VCaP (cell line): Measurements from ENCODE around the gene SCAMP4.
"Not testable (repeated sequence)": the region's sequence is repeated elsewhere in the genome, so short reads cannot be mapped to it uniquely, and the experiment has no call there.

Source experiments
- H3K27ac ChIP-seq: fragments of 450-650 bp; 2 replicates; pipeline ENCODE4 v1.5.1; 2017
- TF ChIP-seq, protein P1 (sequence below): fragments of 450-650 bp; conservative IDR thresholded peaks from 2 replicates; pipeline ENCODE4 v1.5.1; 2017; ENCODE audit warnings: mild to moderate bottlenecking, moderate library complexity

The SCAMP4 gene

DNA sequence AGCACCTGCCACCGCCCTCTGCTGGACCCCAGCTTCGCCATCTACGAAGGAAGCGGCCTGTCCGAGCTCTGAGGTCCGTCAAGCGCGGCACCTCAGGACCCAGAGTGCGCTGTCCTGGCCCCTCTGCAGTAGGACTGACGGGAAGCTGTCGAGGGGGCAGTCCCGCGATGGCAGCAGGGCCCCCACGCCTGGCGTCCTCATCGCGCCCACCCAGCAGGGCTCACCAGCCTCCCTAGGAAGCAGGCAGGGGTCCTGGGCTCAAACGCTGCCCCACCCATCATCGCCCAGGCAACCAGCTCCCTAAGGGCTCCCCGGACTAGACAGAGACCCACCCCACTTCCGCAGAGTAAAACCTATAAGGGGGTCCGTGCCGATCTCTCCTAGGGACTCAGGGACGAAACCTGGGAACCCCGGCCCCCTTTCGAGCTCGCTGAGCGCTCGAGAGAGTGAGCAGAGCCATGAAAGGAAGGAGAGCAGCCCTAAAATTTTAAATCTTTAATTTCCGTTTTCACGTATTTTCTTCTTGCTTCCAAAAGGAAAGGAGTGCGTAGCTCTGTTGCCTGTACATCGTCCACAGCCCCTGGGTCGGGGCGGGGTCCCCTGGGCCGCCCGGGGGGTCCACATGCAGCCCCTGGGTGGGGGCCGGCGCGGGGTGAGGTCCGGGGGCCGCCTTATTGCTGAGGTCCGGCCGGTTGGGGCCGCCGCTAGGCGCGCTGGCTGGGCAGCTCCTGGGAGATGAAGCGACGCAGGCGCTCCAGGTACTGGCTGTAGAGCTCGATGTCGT lies 28.5 kb upstream of the SCAMP4 start:
- TF ChIP-seq, protein P1, sequence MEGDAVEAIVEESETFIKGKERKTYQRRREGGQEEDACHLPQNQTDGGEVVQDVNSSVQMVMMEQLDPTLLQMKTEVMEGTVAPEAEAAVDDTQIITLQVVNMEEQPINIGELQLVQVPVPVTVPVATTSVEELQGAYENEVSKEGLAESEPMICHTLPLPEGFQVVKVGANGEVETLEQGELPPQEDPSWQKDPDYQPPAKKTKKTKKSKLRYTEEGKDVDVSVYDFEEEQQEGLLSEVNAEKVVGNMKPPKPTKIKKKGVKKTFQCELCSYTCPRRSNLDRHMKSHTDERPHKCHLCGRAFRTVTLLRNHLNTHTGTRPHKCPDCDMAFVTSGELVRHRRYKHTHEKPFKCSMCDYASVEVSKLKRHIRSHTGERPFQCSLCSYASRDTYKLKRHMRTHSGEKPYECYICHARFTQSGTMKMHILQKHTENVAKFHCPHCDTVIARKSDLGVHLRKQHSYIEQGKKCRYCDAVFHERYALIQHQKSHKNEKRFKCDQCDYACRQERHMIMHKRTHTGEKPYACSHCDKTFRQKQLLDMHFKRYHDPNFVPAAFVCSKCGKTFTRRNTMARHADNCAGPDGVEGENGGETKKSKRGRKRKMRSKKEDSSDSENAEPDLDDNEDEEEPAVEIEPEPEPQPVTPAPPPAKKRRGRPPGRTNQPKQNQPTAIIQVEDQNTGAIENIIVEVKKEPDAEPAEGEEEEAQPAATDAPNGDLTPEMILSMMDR: peak; percentile 28; the same call in 1 of the 2 replicates

DNA sequence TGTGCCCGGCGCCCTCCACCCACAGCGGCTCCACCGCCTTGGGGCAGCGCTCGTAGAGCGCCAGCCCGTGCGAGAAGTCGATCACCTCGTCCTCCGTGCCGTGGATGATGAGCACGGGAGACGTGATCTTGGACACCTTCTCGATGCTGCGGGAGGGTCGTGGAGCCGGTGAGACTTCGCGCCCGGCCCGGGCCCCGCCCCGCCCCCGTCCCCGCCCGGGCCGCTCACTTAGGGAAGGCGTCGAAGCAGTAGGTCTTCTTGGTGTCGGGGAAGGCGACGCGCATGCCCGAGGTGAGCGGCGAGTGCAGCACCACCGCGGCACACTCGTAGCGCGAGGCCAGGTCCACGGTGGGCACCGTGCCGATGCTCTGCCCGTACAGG lies 27.9 kb upstream of the SCAMP4 start:
- not testable (repeated sequence) for H3K27ac ChIP-seq

More for the DNA sequence above, 28.5 kb upstream of the SCAMP4 start:
- H3K27ac ChIP-seq: peak overlapping the region; percentile 98

DNA sequence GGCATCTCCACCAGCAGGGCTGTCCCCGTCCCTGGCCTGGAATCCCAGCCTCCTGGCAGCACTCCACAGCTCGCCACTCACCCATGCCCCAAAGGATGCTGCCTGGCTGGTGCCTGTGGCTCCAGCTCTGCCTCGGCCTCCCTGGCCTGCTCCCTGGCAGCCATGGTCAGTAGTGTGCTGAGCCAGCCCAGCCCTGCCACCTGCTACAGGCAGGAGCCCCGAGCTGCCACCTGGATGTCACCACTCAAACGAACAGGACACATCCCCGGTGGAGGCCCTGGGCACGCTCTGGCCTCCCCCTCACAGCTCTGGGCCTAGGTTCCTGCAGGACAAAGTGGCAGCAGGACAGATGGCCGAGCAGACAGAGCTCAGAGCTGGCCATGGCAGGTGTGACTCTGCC lies 26.6 kb upstream of the SCAMP4 start:
- not testable (repeated sequence) for H3K27ac ChIP-seq

DNA sequence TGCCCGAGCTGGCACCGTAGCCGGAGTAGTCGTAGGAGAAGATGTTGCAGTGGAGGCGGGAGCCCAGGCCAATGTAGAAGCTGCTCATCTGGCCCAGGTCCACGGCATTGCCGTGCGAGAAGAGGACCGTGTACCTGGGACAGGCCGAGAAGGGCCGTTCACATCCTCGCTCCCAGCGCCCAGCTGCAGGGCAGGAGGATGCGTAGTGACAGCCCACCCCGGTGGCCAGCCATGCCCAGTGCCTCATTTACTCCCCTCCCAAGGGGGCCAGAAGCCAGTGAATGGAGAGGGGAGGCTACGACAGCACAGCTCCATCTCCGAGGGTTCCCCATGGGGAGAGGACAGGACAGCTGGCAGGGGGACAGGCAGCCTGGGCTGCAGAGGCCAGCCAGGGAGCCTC lies 25.2 kb upstream of the SCAMP4 start:
- not testable (repeated sequence) for H3K27ac ChIP-seq

DNA sequence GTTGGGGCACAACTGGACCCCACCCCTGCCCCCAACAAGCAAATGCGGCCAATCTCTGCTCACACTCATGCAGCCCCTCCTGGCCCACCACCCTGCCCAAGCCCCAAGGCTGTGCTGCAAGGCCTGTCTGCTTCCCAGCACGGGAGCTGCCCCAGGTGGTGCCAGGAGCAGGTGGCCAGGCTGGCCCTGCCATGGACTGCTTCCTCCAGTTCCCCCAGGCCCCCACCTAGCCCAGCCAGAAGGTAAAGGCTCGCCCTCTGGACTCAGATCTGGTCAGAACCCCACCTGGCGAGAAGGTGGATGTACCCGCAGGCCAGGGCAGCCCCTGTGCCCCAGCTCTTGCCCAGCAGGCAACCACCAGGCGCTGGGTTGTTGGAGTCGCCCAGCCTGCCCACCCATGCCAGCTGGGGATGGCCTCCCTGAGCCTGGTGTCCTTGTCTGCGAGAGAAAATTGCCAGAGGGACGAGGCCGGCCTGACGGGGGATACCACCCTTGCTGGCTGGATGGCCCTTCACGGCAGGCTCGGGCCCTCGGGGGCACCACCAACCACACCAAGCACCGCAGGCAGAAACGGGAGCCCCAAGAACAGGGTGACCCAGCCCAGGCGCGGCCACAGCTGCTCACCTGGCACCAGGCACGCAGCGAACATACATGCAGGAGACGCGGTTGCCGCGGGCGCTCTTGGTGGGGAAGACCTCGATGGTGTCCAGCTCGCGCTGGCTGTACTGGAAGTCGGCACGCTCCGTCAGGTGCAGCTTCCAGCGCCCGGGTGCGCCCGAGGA lies 24.4 kb upstream of the SCAMP4 start:
- TF ChIP-seq, protein P1: no peak
- no peak overlapping the region for H3K27ac ChIP-seq

DNA sequence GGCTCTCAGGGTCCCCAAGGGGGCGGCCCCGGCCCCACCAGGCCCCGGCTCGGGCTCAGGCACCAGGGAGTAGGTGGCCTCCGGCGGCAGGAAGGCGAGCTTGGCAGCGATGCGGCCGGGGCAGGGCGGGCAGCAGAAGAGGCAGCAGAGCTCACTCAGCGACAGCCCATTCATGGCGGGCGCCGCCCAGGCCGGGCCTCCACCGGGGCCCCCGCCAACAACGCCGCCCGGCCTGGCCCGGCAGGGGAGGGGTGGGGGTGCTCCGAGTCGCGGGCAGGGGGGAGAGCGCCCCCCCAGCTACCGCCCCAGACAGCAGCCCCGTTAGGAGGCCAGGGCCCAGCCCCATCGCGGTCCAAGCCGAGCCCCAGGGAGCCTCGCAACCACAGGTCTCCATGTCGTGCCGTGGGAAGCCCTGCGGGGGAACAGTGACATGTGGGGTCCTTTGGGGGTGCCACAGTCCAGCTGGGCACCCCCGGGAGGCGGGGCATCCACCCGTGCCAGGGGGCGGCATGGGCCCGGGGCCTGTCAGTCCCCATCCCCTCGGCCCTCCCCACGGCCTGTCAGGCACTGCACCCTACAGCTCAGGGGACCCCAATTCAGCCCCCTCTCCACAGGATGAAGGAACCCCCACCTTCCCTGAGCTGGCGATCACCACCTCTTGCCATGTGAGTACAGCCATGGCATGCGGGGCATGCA lies 23.7 kb upstream of the SCAMP4 start:
- not testable (repeated sequence) for H3K27ac ChIP-seq

DNA sequence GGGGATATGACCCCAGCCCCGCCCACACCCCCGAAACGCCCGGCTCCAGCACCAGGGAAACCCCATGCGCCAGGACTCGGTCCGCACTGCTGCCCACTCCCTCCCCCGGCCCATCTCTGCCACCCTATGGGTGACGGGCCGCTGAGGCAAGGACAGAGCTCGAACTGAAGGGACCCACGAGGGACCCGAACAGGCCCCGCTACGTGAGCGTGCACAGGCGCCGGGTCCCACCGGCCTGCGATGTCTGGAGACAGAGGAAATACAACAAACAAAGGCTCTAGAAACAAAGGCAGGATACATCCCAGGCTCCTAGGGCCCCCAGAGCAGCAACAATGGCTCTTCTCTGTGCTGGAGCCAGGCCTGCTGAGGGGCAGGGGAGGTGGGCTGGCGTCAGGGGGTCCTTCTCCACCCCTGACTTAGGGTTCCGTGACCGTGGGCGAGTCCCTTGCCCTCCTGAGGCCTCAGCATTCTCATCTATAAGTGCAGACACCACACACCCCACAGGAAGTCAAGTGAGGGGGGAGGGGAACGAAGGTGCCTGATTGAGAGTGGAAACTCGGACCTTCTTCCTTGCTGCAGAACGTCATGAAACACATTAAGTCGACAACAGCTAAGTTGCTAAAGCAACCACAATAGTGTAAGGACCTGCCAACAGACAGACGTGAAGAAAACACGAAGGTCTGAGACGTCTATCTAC lies 23.0 kb upstream of the SCAMP4 start:
- H3K27ac ChIP-seq: no peak overlapping the region
- TF ChIP-seq, protein P1: no peak

DNA sequence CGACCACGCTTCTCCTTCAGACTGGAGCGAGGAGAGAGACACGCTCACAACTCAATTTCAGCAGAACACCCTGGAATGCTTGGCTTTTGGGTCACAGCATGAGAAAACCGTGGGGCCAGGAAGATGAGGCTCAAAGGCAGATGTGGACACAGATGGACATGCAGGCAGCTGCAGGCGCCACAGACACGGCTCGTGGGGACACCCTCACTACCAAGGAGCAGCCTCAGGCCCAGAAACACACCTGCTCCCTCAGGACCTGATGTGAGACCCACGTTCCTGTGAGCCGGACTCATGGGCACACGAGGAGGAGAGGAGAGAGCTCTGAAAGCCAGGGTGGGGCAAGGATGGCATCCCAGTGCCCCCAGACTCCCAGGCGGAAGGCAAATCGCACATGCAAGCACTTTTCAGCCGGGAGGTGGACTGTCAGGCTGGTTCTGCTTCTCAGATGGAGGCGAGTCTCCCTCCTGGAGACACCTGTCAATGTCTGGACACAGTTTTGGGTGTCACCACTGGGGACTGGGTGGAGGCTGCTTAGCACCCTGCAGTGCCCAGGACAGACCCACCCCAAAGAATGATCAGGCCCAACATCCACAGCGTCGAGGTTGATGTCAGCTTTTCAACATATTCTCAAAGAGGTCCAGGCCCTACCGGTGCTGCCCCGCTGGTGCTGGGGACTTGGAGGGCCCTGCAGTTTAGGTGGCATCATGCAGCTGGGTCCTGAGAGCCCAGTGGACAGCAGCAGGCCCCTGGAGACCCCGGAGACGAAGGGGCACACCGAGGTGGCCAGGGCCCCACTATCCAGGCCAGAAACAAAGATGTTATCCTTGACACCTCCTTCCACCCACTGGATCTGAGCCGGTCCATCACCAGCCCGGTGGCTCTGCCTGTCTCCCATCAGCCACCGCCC lies 22.2 kb upstream of the SCAMP4 start:
- H3K27ac ChIP-seq: peak overlapping the region; percentile 81; the same call in 1 of the 2 replicates
- TF ChIP-seq, protein P1: no peak

DNA sequence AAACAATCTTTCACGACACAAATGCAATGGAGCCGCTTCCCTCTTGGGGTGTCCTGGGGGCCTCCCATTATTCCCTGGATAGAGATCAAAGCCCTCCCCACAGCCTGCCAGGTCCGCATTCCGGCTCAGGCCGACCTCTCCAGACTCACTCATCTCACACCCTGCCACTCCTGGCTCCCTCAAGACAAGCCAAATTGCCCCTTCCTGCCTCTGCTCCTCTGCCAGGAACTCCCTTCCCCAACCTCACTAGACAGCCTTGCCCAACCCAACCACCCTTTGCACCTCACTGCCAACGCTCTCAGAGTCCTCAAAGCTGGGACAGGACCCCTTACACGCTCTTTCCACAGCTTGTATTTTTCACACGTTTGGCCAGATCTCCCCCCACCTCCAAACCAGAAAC lies 21.4 kb upstream of the SCAMP4 start:
- TF ChIP-seq, protein P1: no peak
- H3K27ac ChIP-seq: peak overlapping the region; percentile 81
